Measurements from ENCODE around the gene REXO5. TPM values are rescaled to one million over a fixed set of nuclear protein-coding genes. Genes with fewer than 3 reads are reported as not detected.

The REXO5 gene
- total RNA-seq, 3 donors from 2014 or later, result 3.0 to 6.9 (median 4.1) TPM

DNA sequence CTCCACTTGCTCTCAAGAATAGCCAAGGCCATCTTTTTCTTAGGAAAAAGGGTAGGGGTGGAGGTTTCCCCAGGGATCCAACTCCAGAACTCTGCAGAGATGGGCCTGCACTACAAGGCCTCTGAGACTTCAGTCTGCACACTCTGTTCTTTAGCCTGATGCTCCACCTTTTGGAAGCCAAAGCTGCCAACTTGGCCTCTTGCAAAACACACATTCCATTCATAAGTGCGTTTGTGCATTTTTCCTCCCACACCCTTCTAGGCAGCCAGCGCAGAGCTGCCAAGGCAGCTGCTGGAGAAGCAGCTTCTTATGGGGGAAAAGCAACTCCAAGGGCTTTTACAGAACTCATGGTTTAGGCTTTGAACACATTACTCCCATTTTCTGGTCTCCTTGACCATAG, 45.3 kb downstream of the REXO5 start:
- ATAC-seq (peak; percentile 83), DNase-seq (peak; percentile 41 to 64 (median 42))
- H3K36me3 ChIP-seq (ENCODE audit: low read depth), result no peaks in the 10 kb centered on the region
- intact Hi-C loops (cut with DNase I, micrococcal nuclease), result no loop called here
- TF ChIP-seq, protein P1, sequence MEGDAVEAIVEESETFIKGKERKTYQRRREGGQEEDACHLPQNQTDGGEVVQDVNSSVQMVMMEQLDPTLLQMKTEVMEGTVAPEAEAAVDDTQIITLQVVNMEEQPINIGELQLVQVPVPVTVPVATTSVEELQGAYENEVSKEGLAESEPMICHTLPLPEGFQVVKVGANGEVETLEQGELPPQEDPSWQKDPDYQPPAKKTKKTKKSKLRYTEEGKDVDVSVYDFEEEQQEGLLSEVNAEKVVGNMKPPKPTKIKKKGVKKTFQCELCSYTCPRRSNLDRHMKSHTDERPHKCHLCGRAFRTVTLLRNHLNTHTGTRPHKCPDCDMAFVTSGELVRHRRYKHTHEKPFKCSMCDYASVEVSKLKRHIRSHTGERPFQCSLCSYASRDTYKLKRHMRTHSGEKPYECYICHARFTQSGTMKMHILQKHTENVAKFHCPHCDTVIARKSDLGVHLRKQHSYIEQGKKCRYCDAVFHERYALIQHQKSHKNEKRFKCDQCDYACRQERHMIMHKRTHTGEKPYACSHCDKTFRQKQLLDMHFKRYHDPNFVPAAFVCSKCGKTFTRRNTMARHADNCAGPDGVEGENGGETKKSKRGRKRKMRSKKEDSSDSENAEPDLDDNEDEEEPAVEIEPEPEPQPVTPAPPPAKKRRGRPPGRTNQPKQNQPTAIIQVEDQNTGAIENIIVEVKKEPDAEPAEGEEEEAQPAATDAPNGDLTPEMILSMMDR (IDR thresholded peaks at IDR 0.05), result no peak
- H3K4me1 ChIP-seq (ENCODE audit: low read depth), result peaks cover 4% of the 10 kb centered on the region
- no peak overlapping the region for H3K4me3 ChIP-seq
- H3K9me3 ChIP-seq, result no peaks in the 10 kb centered on the region

DNA sequence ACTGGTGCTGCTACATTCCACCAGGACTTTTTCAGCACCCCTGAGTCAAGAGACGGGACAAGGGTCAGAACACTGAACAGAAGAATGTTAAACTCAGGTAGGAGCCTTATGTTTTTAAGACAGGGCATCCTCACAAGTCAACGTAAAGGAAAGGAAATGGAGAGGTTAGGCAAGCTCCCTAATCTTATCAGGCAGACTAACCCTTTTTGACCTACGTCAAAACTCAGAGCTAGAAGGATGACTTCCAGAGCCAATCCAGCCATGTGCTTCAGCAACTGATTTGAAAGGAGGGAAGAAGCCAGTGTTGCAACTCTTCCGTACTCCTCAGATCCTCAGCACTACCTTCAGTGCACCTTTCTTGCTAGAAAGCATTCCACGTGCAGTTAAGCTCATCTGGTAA, 46.8 kb downstream of the REXO5 start:
- intact Hi-C loops (cut with DNase I, micrococcal nuclease), result no loop called here
- no peak overlapping the region for H3K4me3 ChIP-seq

GRCh38 chr16:20853981-20854620, 47.8 kb downstream of the REXO5 start:
- Histone ChIP-seq H3K4me1 (ENCODE audit: low read depth) (peaks cover 4% of the 10 kb centered on the region), H3K9me3 (no peaks in the 10 kb centered on the region), H3K4me3 (no peak overlapping the region), H3K36me3 (ENCODE audit: low read depth) (no peaks in the 10 kb centered on the region)
- intact Hi-C loops (cut with DNase I, micrococcal nuclease), result no loop called here
- no peak for ATAC-seq
- TF ChIP-seq, protein P1 (IDR thresholded peaks at IDR 0.05), result no peak
- DNase-seq, result no peak

More for the DNA sequence above, 46.8 kb downstream of the REXO5 start:
- ATAC-seq (no peak), DNase-seq (no peak)
- Histone ChIP-seq H3K4me1 (ENCODE audit: low read depth) (peaks cover 4% of the 10 kb centered on the region), H3K9me3 (no peaks in the 10 kb centered on the region), H3K36me3 (ENCODE audit: low read depth) (no peaks in the 10 kb centered on the region)
- TF ChIP-seq, protein P1 (IDR thresholded peaks at IDR 0.05), result no peak

- peaks cover 4% of the 10 kb centered on the region for H3K4me1 ChIP-seq (ENCODE audit: low read depth)
- DNase-seq, result no peak
Measured at GRCh38 chr16:20854963-20855362, 48.6 kb downstream of the REXO5 start.

GRCh38 chr16:20857281-20857680, 51.0 kb downstream of the REXO5 start:
- no peak overlapping the region for H3K4me3 ChIP-seq
- H3K36me3 ChIP-seq (ENCODE audit: low read depth), result no peaks in the 10 kb centered on the region
- TF ChIP-seq, protein P1 (IDR thresholded peaks at IDR 0.05), result no peak
- no peak for DNase-seq
- no peak for ATAC-seq
- H3K4me1 ChIP-seq (ENCODE audit: low read depth), result no peaks in the 10 kb centered on the region
- no peaks in the 10 kb centered on the region for H3K9me3 ChIP-seq
- intact Hi-C loops (cut with DNase I, micrococcal nuclease), result no loop called here

More at GRCh38 chr16:20854963-20855362, 48.6 kb downstream of the REXO5 start:
- H3K36me3 ChIP-seq (ENCODE audit: low read depth), result no peaks in the 10 kb centered on the region
- H3K4me3 ChIP-seq, result no peak overlapping the region
- no peak for ATAC-seq
- intact Hi-C loops (cut with DNase I, micrococcal nuclease), result no loop called here
- no peaks in the 10 kb centered on the region for H3K9me3 ChIP-seq
- TF ChIP-seq, protein P1 (IDR thresholded peaks at IDR 0.05), result no peak
